ENCODE data around the gene KDSR.

DNA sequence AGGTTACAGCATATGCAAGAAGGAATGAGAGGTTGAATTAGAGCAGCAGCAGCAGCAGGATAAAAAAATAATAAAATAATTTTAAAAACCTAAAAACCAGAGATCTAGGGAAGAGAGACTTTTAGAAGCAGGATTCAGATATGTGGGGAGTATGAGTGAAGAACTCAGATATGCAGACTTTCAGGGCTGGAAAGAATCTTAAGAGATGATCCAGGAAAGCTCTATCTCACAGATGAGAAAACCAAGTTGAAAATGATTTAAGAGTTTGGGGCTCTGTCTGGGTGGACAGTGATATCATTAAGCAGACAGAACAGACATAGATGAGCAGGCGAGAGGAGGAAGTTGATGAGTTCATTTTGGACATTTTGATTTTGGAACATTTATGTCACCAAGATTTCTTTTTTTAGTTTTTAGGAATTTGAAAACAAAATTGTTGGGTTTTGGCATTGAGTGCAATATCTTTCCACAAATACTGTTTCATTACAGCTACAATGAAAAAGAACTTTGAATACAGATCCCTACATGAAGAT is 79.2 kb downstream of the KDSR start:
- TF ChIP-seq, protein P1, sequence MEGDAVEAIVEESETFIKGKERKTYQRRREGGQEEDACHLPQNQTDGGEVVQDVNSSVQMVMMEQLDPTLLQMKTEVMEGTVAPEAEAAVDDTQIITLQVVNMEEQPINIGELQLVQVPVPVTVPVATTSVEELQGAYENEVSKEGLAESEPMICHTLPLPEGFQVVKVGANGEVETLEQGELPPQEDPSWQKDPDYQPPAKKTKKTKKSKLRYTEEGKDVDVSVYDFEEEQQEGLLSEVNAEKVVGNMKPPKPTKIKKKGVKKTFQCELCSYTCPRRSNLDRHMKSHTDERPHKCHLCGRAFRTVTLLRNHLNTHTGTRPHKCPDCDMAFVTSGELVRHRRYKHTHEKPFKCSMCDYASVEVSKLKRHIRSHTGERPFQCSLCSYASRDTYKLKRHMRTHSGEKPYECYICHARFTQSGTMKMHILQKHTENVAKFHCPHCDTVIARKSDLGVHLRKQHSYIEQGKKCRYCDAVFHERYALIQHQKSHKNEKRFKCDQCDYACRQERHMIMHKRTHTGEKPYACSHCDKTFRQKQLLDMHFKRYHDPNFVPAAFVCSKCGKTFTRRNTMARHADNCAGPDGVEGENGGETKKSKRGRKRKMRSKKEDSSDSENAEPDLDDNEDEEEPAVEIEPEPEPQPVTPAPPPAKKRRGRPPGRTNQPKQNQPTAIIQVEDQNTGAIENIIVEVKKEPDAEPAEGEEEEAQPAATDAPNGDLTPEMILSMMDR (IDR thresholded peaks at IDR 0.05), result no peak
- no peak for TF ChIP-seq ZFX (IDR thresholded peaks at IDR 0.05; ENCODE audit: borderline replicate concordance)

Measured in 22Rv1 (cell line).